HepG2 (cell line): ENCODE results near the gene CPS1. TPM values are rescaled to one million over a fixed set of nuclear protein-coding genes. Genes with fewer than 3 reads are reported as not detected.

Experiments used
- FOXA3 ChIP-seq: IDR thresholded peaks from 2 replicates; pipeline ENCODE4 v1.6.1; 2016; ENCODE audit warnings: missing genetic modification reagents, missing compliant biosample characterization
- GMEB1 ChIP-seq: sonication (generic); formaldehyde crosslinking; IDR thresholded peaks from 2 replicates; pipeline ENCODE4 v1.5.1; 2020; ENCODE audit warnings: missing genetic modification reagents, mild to moderate bottlenecking, borderline replicate concordance
- KDM1A ChIP-seq: IDR thresholded peaks from 2 replicates; pipeline ENCODE4 v1.6.1; 2016; ENCODE audit warnings: missing compliant biosample characterization
- KDM6A ChIP-seq: IDR thresholded peaks from 2 replicates; pipeline ENCODE4 v1.6.1; 2016; ENCODE audit warnings: low read depth
- MAX ChIP-seq: IDR thresholded peaks from 2 replicates; pipeline ENCODE4 v1.6.1; 2012; ENCODE audit warnings: inconsistent platforms
- MEIS1 ChIP-seq: sonication (generic); formaldehyde crosslinking; IDR thresholded peaks from 2 replicates; pipeline ENCODE4 v1.9.0; 2021; ENCODE audit warnings: mild to moderate bottlenecking, missing genetic modification reagents, moderate library complexity, borderline replicate concordance
- SMYD3 ChIP-seq: sonication (generic); formaldehyde crosslinking; IDR thresholded peaks from 2 replicates; pipeline ENCODE4 v1.8.1; 2023; ENCODE audit warnings: mild to moderate bottlenecking, missing genetic modification reagents
- WIZ ChIP-seq: sonication (generic); formaldehyde crosslinking; IDR thresholded peaks from 2 replicates; pipeline ENCODE4 v1.5.1; 2020; ENCODE audit warnings: mild to moderate bottlenecking, missing genetic modification reagents
- ZFP1 ChIP-seq: IDR thresholded peaks from 2 replicates; pipeline ENCODE4 v1.6.1; 2016
- ZNF10 ChIP-seq: sonication (generic); formaldehyde crosslinking; IDR thresholded peaks from 2 replicates; pipeline ENCODE4 v1.4.0; 2020; ENCODE audit warnings: mild to moderate bottlenecking, low read depth, missing genetic modification reagents, borderline replicate concordance
- ZNF138 ChIP-seq: sonication (generic); formaldehyde crosslinking; IDR thresholded peaks from 2 replicates; pipeline ENCODE4 v1.5.0; 2020; ENCODE audit warnings: mild to moderate bottlenecking, low read depth, missing genetic modification reagents
- ZNF784 ChIP-seq: sonication (generic); formaldehyde crosslinking; IDR thresholded peaks from 2 replicates; pipeline ENCODE4 v1.5.1; 2020; ENCODE audit warnings: missing genetic modification reagents, mild to moderate bottlenecking, borderline replicate concordance
- ZSCAN30 ChIP-seq: sonication (generic); formaldehyde crosslinking; IDR thresholded peaks from 2 replicates; pipeline ENCODE4 v1.5.0; 2020; ENCODE audit warnings: mild to moderate bottlenecking, missing genetic modification reagents
- polyA plus RNA-seq, 8 experiments: library from polyadenylated mRNA; depleted of rRNA in 3 of 8; stranded (reverse) in 7 of 8; unstranded in 1 of 8; fragments of >200 nt; fragmentation: Illumina TruSeq in 4 of 8; extraction: Trizol in 4 of 8; gene quantifications; 2 replicates each; pipeline versions ENCODE4 v1.2.1 to v1.2.3, GENCODE V29; 2011 to 2016; ENCODE audit warnings: low read depth in 4 of 8, missing spikeins in 1 of 8, mixed read lengths in 1 of 8; ENCODE audit not compliant: insufficient read depth in 1 of 8
- total RNA-seq, 5 experiments: library from RNA; depleted of rRNA; stranded (reverse); fragments of >200 nt; fragmentation: Illumina TruSeq; extraction: Trizol; gene quantifications; 2 replicates each; pipeline ENCODE4 v1.2.3, GENCODE V29; 2016; ENCODE audit warnings: low read depth in 1 of 5
- TF ChIP-seq, protein P1 (sequence below): sonication (generic); formaldehyde crosslinking; IDR thresholded peaks from 2 replicates; pipeline ENCODE4 v1.5.1; 2020; ENCODE audit warnings: mild to moderate bottlenecking, missing genetic modification reagents, borderline replicate concordance
- TF ChIP-seq, protein P2 (sequence below): sonication (generic); formaldehyde crosslinking; IDR thresholded peaks from 2 replicates; pipeline ENCODE4 v1.5.0; 2020; ENCODE audit warnings: missing genetic modification reagents
- TF ChIP-seq, protein P3 (sequence below): sonication (generic); formaldehyde crosslinking; IDR thresholded peaks from 2 replicates; pipeline ENCODE4 v1.8.1; 2023; ENCODE audit warnings: mild to moderate bottlenecking, moderate library complexity, missing genetic modification reagents
- TF ChIP-seq, protein P4 (sequence below): sonication (generic); formaldehyde crosslinking; IDR thresholded peaks from 2 replicates; pipeline ENCODE4 v1.8.1; 2023; ENCODE audit warnings: mild to moderate bottlenecking, missing genetic modification reagents

Gene CPS1
- total and polyA plus RNA-seq, 2 of the 13 experiments (the other 11 are each of a cell fraction or from before 2014, with no cell fraction given) = 24.4 to 51.7 TPM

- TF ChIP-seq, protein P1, sequence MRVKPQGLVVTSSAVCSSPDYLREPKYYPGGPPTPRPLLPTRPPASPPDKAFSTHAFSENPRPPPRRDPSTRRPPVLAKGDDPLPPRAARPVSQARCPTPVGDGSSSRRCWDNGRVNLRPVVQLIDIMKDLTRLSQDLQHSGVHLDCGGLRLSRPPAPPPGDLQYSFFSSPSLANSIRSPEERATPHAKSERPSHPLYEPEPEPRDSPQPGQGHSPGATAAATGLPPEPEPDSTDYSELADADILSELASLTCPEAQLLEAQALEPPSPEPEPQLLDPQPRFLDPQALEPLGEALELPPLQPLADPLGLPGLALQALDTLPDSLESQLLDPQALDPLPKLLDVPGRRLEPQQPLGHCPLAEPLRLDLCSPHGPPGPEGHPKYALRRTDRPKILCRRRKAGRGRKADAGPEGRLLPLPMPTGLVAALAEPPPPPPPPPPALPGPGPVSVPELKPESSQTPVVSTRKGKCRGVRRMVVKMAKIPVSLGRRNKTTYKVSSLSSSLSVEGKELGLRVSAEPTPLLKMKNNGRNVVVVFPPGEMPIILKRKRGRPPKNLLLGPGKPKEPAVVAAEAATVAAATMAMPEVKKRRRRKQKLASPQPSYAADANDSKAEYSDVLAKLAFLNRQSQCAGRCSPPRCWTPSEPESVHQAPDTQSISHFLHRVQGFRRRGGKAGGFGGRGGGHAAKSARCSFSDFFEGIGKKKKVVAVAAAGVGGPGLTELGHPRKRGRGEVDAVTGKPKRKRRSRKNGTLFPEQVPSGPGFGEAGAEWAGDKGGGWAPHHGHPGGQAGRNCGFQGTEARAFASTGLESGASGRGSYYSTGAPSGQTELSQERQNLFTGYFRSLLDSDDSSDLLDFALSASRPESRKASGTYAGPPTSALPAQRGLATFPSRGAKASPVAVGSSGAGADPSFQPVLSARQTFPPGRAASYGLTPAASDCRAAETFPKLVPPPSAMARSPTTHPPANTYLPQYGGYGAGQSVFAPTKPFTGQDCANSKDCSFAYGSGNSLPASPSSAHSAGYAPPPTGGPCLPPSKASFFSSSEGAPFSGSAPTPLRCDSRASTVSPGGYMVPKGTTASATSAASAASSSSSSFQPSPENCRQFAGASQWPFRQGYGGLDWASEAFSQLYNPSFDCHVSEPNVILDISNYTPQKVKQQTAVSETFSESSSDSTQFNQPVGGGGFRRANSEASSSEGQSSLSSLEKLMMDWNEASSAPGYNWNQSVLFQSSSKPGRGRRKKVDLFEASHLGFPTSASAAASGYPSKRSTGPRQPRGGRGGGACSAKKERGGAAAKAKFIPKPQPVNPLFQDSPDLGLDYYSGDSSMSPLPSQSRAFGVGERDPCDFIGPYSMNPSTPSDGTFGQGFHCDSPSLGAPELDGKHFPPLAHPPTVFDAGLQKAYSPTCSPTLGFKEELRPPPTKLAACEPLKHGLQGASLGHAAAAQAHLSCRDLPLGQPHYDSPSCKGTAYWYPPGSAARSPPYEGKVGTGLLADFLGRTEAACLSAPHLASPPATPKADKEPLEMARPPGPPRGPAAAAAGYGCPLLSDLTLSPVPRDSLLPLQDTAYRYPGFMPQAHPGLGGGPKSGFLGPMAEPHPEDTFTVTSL (CRISPR knock-in tag) = peak; percentile 99
- TF ChIP-seq ZSCAN30 (CRISPR knock-in tag) (no peak), ZNF784 (CRISPR knock-in tag) (peak; percentile 82; the same call in 1 of the 2 replicates), MEIS1 (CRISPR knock-in tag) (peak; percentile 87), SMYD3 (CRISPR knock-in tag) (peak; percentile 97), KDM6A (CRISPR knock-in tag) (peak; percentile 91), ZNF10 (CRISPR knock-in tag) (no peak), KDM1A (CRISPR knock-in tag) (peak; percentile 40; the same call in 1 of the 2 replicates), ZNF138 (no peak), WIZ (CRISPR knock-in tag) (no peak), GMEB1 (CRISPR knock-in tag) (peak; percentile 48), ZFP1 (CRISPR knock-in tag) (peak; percentile 87), FOXA3 (CRISPR knock-in tag) (peak; percentile 99), MAX (peak; percentile 88)
- TF ChIP-seq, protein P2, sequence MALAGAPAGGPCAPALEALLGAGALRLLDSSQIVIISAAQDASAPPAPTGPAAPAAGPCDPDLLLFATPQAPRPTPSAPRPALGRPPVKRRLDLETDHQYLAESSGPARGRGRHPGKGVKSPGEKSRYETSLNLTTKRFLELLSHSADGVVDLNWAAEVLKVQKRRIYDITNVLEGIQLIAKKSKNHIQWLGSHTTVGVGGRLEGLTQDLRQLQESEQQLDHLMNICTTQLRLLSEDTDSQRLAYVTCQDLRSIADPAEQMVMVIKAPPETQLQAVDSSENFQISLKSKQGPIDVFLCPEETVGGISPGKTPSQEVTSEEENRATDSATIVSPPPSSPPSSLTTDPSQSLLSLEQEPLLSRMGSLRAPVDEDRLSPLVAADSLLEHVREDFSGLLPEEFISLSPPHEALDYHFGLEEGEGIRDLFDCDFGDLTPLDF (CRISPR knock-in tag) = no peak
- TF ChIP-seq, protein P3, sequence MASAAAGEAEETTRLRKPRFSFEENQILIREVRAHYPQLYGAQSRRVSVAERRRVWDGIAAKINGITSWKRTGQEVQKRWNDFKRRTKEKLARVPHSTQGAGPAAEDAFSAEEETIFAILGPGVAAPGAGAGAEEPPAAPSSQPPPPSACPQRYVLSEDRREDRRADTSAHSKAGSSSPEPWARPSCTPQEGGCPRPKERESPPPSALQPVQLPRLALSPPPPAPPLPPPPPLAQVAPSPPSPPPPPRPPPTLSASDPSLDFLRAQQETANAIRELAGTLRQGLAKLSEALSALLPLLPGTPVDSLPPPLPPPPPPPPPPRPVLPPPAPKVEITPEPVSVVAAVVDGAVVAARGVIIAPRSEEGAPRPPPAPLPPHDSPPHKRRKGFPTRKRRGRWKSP (CRISPR knock-in tag) = peak; percentile 87; the same call in 1 of the 2 replicates
- TF ChIP-seq, protein P4, sequence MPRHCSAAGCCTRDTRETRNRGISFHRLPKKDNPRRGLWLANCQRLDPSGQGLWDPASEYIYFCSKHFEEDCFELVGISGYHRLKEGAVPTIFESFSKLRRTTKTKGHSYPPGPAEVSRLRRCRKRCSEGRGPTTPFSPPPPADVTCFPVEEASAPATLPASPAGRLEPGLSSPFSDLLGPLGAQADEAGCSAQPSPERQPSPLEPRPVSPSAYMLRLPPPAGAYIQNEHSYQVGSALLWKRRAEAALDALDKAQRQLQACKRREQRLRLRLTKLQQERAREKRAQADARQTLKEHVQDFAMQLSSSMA (CRISPR knock-in tag) = no peak
Observed at GRCh38 chr2:210548878-210549384, 7.5 kb upstream of the CPS1 start (continued).
